DOHH2 (cell line): Measurements from ENCODE around the gene MAGEB3.

Experiments
- CTCF ChIP-seq: fragments of 200-600 bp; sonication (generic); IDR thresholded peaks from one replicate; pipeline ENCODE4 v1.5.1; 2014; ENCODE audit warnings: antibody characterized with exemption, mild to moderate bottlenecking, low read depth, low read length; ENCODE audit not compliant: poor library complexity, severe bottlenecking
- EZH2phosphoT487 ChIP-seq: fragments of 200-600 bp; sonication (generic); IDR thresholded peaks from 2 replicates; pipeline ENCODE4 v1.6.1; 2017; ENCODE audit warnings: borderline replicate concordance, mild to moderate bottlenecking, antibody characterized with exemption, low read length, moderate library complexity, mixed read lengths

- TF ChIP-seq CTCF = no peak
- no peak for TF ChIP-seq EZH2phosphoT487
These were observed 11.1 kb upstream of the MAGEB3 start for GRCh38 chrX:30219372-30219771.
